AG09319 (cell line): Measurements from ENCODE around the gene CT45A2.
"Not testable (repeated sequence)": the region's sequence is repeated elsewhere in the genome, so short reads cannot be mapped to it uniquely, and the experiment has no call there.

Experiments
- DNase-seq: peaks from one replicate; pipeline ENCODE4 v3.0.0-alpha.2; 2010; ENCODE audit warnings: low read depth; ENCODE audit errors: extremely low read depth

CT45A2 gene

DNA sequence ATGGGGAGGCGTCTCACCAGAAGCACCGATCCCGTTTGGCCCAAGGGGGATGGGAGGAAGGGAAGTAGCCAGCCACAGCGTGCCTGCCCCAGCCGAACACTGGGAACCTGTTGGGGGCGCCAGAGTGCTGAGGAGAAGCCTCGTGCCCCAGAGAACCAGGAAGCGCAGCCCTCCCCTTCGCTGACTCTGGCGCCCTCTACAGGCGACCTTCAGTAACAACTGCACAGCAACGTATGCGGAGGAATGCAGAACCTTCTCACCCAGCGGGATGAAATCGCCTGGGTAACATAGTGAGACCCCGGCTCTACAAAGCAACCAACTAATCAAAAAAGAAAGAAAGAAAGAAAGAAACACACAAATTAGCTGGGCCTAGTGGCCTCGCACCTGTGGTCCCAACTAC is at the start of gene CT45A2:
Gene CT45A2, minus strand, starts transcription at position 101 of the 400 bp plus-strand sequence. CDS start 3,747 bp downstream, outside the sequence.
- DNase-seq, result not testable (repeated sequence)

DNA sequence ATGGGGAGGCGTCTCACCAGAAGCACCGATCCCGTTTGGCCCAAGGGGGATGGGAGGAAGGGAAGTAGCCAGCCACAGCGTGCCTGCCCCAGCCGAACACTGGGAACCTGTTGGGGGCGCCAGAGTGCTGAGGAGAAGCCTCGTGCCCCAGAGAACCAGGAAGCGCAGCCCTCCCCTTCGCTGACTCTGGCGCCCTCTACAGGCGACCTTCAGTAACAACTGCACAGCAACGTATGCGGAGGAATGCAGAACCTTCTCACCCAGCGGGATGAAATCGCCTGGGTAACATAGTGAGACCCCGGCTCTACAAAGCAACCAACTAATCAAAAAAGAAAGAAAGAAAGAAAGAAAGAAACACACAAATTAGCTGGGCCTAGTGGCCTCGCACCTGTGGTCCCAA is 34.6 kb upstream of the CT45A2 start, which contains the start of gene CT45A8:
Gene CT45A8, minus strand, starts transcription at position 101 of the 400 bp plus-strand sequence. CDS start 3,755 bp downstream, outside the sequence.
- DNase-seq, result not testable (repeated sequence)

DNA sequence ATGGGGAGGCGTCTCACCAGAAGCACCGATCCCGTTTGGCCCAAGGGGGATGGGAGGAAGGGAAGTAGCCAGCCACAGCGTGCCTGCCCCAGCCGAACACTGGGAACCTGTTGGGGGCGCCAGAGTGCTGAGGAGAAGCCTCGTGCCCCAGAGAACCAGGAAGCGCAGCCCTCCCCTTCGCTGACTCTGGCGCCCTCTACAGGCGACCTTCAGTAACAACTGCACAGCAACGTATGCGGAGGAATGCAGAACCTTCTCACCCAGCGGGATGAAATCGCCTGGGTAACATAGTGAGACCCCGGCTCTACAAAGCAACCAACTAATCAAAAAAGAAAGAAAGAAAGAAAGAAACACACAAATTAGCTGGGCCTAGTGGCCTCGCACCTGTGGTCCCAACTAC is 17.4 kb upstream of the CT45A2 start, which contains the start of gene CT45A7:
Gene CT45A7, minus strand, starts transcription at position 101 of the 400 bp plus-strand sequence. CDS start 3,747 bp downstream, outside the sequence.
- not testable (repeated sequence) for DNase-seq

- DNase-seq, result not testable (repeated sequence)
These were observed 17.1 kb downstream of the CT45A2 start, which contains the start of gene CT45A6 for GRCh38 chrX:135802687-135803086. Gene CT45A6 (minus strand): TSS chrX:135802787. CDS start chrX:135798993, 3,794 bp downstream.

DNA sequence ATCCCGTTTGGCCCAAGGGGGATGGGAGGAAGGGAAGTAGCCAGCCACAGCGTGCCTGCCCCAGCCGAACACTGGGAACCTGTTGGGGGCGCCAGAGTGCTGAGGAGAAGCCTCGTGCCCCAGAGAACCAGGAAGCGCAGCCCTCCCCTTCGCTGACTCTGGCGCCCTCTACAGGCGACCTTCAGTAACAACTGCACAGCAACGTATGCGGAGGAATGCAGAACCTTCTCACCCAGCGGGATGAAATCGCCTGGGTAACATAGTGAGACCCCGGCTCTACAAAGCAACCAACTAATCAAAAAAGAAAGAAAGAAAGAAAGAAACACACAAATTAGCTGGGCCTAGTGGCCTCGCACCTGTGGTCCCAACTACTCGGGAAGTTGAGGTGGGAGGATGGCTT is 34.4 kb downstream of the CT45A2 start, which contains the start of gene CT45A5:
Gene CT45A5, minus strand, starts transcription at position 101 of the 400 bp plus-strand sequence. CDS start 3,774 bp downstream, outside the sequence.
- not testable (repeated sequence) for DNase-seq

DNA sequence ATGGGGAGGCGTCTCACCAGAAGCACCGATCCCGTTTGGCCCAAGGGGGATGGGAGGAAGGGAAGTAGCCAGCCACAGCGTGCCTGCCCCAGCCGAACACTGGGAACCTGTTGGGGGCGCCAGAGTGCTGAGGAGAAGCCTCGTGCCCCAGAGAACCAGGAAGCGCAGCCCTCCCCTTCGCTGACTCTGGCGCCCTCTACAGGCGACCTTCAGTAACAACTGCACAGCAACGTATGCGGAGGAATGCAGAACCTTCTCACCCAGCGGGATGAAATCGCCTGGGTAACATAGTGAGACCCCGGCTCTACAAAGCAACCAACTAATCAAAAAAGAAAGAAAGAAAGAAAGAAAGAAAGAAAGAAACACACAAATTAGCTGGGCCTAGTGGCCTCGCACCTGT is 51.7 kb downstream of the CT45A2 start, which contains the start of gene CT45A3:
Gene CT45A3, minus strand, starts transcription at position 101 of the 400 bp plus-strand sequence. CDS start 3,747 bp downstream, outside the sequence.
- DNase-seq, result not testable (repeated sequence)
